Suppressor macrophage treated with lipopolysaccharide for 4 hours (primary cell): ENCODE data around the gene SLIT3.

Experiments used
- DNase-seq: peaks from one replicate; pipeline ENCODE4 v3.0.0-alpha.2; 2020

Gene SLIT3

DNA sequence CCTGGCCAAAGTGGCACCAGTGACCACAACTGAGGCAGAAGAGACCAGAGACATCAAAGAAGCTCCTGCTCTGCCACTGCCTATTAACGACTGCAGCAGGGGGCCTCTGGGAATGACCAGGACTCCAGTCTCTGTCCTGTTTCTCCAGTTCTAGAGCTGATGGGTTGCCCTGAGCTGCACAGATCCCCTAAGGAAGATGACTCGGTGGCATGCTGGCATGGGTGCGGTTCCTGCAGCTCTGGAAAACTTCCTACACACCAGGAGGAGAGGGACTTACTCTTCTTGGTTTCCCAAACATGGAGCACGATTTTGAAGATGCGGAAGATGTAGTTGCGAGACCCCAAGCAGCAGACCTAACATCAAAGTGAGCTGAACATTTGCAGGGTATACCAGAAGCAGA lies 2.7 kb downstream of the SLIT3 start:
- DNase-seq = no peak

DNA sequence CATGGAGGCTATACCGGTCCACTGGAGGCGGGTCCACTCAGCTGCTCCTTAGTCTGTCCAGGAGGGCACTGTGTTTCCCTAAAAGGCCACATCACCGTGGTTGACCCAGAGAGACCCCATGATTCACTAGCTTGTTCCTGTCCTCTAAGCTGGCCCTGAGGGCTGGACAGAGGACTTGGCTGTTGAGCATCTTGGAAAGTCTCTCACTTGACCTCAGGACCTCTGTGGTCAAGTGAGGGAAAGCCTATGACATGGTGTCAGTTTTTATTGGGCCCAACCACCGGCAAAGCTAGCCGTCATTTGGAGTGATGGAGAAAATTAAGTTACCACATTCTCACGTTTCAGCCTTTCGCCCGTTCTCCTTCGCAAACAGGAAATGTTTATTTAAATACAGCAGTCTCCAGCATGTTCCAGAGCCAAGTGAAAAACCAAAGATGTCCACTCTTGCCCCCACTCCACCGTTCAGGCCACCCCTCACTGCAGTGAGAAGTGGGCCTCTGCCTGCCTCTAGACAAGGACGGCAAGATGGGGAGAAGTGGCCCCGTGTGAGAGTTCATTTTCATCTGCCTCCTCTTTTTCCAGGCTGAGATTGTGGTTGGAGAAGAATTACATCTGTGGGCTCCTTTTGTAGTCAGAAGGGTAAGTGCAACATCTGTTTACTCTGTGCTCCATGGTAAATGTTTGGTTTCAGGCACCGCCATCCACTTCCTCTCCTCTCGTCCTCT lies 4.4 kb downstream of the SLIT3 start:
- DNase-seq = no peak

DNA sequence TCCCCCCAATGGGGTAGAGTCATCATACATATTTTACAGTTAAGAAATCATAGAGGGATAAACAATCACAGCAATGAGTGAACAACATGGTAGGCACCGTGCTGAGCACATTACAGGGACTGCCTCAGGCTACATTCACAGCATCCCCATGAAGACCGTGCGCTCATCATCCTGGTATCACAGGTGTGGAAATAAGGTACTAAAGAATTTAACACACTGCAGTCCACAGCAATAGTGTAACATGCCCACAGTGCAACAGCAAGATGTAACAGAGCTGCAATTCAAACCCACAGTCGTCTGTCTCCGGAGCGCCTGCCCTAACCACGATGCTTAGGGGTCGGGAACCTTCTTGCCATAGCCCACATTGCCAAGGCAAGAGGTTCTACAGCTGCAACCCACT lies 5.6 kb downstream of the SLIT3 start:
- DNase-seq = no peak

DNA sequence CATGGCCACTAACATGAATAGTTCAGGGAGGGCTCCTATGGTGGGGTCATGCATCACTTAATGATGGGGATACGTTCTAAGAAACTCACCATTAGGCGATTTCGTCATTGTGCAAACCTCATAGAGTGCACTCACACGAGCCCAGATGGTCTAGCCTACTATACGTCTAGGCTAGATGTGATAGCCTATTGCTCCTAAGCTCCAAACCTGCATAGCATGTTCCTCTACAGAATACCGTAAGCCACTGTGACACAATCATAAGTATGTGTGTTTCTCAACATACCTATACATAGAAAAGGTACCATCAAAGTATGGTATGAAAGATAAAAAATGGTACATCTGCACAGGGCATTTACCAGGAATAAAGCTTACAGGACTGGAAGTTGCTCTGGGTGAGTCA lies 6.3 kb downstream of the SLIT3 start:
- no peak for DNase-seq

DNA sequence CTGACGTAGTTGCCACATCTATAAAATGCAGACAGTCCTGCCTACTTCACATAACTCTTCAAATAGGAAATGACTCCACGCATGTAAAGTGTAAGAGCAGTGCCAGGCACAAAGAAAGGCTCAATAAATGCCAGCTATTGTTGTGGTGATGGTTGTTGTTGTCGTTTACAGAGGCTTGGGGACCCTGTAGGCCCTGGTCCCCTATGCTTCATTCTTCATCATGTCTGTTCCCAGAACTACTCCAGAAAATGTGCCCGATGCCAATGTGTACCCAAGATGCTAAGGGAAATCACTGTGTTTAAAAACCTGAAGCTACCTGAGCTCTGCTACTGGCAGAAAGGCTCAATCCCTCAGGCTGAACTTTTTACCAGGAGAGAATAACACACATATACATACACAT lies 9.1 kb downstream of the SLIT3 start:
- no peak for DNase-seq

DNA sequence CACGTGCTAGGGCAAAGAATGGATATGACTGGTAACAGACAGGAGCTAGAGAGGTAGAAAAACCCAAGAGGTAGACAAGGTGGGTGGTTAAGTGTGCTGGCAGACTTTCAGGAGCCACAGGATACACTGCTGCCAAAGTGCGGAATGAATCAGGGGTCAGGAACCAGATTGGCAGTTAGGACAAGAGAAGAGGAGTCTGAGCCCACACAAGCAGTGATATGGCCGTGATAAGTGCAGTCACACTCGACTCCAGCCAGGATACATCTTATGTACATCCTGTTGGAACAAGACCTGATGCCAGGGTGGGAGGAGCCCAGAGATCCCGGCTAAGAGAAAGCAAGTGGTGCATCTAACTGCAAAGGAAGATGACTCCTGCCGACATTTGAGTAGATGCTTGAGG lies 10.0 kb downstream of the SLIT3 start:
- no peak for DNase-seq

DNA sequence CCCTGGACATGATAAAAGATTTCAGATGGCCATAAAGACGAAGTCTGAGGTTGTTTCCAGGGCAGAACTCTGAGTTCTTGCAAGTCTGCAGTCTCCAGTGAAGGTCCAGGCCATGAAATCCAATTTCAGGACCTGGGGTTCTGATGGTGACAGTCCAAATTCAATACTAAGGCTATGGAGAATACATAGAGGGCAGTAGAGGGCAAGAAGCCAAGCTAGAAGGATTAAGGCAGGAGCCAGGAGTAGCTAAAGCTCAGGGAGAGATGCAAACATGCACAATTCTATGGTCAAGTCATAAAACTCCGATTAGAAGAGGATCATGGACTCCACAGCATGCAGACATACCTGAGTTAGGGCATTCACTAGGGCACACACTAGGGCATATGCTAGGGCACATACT lies 11.4 kb downstream of the SLIT3 start:
- no peak for DNase-seq

DNA sequence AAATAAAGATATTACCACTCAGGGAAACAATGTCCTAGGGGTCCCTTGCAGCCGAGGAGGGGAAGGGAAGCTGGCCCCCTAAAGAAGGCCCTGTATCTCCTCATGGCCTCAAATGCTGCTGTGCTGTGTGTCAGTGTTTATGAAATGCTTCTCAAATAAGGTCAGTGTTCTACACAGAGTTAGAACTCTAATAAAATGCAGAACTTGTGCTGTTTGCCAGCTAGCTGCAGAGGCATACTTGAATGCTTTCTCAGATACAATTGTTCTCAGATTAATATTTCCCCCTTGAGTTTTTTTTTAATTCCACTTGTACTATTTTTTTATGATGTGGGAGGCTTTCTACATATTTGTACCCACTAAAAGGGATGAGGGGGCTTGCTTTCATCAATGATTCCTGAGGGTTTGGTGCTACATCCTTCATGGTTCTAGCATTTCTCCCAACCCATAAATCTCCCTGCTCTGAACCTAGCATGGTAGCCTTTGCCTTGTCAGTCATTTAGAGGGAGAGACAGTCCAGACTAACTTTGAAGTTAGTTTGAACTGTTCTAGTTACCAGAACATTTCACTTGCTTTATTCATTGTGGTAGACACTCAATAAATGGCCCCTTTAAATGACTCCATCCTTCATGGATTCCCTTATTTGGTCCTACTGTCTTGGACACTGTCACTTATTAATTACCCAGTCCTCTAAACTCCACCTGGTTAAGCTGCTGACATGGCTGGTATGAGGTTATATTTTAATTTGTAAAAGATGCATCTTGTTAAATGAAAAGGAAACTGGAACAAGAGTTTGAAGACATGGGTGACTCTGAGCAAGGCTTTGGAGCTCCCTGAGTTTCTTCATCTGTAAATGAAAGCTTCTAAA lies 12.6 kb downstream of the SLIT3 start:
- no peak for DNase-seq

DNA sequence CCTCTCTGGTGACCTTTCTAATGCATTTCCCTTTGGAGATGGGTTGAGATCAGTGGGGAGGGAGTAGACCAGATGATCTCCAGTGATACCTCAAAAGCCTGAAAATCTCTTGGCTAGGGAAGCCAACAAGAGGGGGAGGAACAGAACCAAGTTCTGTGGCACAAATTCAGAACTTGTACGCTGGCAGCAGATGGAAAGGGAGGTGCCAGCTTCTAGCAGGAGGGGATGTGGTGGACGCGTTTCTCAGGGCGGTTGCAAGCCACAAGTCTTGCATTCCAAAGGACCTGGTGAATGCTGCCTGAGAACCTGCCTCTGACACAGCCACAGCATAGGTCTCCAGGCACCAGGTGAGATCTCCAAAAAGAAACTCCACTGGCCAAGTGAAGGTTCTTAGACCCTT lies 13.4 kb downstream of the SLIT3 start:
- DNase-seq = no peak

DNA sequence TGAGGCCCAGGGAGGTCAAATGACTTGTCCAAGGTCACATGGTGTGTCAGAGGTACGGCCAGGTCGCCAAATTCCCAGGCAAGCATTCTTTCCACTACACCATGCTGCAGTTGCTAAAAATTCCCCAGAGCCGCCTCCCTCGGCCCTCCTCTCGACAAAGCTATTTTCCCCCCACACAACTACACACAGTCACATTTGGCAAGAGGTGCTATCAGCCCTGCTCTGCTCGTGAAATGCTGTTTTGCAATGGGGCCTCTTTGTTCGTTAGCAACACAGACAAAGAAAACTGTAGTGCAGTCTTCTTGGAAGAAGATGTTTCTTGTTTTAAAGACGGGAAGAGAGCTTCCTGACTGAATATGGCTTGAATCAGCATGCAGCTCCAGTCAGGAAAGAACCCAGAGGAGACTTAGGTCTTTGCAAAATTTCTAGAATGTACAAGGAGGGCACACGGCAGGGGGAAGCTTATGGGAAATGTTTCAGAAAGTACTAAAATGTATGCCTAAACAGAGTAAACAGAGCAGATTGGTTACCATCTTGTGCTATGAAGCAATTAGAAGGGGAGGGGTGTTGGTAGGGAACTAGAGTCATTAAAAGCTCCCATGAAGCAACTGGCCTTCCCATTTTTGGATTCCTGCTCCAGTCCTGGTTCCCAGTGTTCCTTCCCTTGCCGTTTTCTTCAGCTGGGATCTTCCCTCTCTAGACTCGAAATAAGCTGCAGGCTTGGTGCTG lies 14.2 kb downstream of the SLIT3 start:
- DNase-seq = no peak

DNA sequence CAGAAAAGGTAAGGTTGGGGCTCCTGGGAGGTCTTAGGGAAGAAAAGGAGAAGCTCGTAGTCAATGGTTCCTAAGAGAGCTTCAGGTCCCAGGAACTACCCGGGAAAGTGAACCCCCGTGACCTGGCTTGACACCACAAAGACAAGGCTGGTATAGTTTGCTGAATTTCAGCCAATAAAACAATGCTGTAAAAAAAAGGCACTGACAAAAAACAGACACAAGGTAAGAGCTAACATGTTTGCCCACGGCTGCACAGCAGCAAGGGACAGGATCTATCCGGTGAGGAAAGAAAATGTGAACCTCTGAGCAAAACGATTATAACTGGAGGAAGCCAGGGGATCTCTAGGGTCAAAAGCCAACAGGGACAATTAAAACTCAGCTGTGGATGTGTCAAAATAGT lies 17.1 kb downstream of the SLIT3 start:
- no peak for DNase-seq

DNA sequence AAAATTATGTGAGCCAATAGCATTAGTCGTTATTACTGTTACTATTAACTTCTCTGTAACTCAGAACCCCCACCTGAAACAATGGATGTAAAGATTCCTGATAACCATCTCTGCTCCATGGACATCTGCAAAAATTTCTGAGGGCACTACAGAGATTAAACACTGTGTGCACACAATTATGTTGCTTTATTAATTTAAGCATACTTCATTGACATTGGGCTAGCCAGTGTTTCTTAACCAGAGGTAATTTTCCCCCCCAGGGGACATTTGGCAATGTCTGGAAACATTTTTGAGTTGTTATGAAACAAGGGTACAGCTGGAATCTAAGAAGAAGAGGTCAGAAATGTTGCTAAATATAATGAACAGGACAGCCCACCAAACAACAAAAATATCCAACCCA lies 19.3 kb downstream of the SLIT3 start:
- DNase-seq = no peak

DNA sequence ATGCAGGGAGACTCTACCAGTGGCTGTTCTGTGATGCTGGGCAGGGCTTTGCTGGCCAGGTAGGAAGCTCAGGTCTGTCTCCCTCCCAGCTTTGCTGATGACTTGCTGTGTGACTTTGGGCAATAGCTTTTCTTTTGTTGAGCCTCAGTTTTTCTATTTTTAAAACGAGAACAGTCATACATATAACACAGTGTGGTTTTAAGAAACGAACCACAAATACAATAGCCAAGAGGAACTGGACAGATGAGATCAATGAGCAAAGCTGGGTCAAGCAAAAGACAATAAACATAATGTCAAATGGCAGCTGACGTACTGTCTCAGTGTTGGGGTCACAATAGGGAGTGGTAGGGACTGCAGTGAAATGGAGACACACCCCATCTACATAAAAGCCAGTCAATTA lies 20.2 kb downstream of the SLIT3 start:
- no peak for DNase-seq

DNA sequence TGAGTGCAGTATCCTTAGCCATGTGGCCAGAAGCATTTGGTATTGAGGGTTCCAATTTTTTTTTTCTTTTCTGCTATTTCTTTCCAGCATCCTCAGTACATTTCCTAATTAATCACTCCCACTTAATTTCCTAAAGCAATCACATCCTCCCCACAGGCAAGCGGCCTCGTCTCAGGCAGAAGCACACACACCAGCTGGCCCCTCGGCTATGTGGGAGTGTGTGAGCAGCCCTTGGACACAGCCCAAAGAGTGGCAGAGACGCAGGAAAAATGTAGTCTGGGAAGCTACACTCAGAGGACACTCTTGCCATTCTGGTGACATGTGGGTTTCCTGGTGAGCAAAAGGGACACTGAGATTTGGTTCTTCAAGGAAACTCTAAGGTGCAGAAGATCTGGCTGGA lies 20.7 kb downstream of the SLIT3 start:
- no peak for DNase-seq

DNA sequence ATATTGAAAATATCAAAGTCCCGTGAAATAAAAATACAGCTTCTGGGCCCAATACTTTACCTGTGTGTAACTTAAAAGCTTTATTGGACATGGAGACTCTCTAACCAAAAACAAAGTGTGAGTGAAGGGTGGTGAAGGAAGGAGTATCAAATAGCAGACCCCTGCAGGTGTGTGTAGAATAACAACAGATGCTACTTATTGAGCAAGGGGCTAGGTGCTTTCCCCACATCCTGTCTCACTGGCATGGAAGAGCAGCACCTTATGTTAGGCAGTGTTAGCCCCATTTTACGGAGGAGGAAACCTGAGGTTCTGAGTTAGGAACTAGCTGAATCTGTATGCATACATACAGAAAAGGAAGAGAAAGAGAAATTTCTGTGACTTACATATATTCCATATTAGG lies 21.8 kb downstream of the SLIT3 start:
- DNase-seq = no peak

DNA sequence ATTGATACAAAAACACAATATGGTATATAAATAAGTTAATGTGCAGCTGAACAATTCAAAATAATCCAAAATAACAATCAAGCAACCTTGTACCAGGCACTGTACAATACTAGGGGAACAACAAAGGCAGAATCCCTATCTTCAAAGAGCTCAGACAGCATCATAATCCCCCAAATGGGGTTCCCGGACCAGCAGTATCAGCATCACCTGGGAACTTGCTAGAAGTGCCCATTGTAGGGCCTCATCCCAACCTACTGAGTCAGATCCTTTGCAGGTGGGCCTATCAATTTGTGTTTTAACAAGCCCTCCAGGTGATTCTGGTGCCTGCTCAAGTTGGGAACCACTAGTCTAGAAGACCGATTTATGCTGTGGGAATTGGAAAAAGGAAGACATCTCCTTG lies 27.1 kb downstream of the SLIT3 start:
- no peak for DNase-seq

DNA sequence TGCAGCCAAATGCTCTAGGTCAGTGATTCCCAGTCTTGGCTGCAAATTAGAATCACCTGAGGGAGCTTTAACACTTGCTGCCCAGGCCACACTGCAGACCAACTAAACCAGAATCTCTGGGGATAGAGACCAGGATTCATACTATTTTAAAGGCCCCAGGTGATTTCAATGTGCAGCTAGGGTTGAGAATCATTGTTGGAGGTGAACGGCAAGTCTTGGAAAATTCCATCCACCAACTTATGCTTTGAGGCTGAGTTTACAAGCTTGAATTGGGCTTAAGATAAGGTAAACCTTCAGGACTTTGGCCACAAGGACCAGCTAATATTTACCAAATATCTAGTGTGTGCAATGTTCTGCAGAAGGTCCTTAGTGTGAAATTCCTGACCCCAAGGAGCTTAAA lies 27.5 kb downstream of the SLIT3 start:
- no peak for DNase-seq

DNA sequence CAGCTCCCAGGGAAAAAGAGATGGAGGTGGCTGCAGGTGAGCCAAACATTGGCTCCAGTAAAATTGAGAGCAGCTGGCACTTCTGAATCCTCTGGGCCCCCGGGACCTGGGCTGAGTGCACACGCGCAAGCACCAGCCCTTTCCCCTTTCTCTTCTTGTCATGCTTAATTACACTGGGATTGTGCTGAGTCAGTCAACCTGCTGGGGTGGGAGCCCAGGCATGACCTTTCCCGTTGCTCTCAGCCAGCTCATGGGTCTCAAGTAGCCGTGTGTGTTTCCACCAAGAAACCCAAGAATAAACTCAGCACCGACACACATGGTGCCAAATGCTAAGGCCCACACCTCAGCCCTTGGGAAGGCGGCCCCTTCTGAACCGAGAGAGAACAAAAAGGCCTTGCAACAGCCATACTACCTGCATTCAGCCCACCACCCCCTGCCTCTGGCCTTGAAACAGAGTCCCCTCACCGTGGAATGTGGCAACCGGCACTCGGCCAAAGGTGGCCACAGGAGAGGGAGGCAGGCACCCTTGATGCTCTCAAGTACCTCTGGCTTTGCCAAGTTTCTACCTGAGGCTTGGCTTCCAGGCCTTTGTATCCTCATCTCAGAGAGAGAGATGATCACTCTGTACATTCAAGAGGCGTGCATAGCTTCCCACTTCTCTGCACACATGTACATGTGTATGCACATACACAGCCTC lies 28.1 kb downstream of the SLIT3 start:
- no peak for DNase-seq

DNA sequence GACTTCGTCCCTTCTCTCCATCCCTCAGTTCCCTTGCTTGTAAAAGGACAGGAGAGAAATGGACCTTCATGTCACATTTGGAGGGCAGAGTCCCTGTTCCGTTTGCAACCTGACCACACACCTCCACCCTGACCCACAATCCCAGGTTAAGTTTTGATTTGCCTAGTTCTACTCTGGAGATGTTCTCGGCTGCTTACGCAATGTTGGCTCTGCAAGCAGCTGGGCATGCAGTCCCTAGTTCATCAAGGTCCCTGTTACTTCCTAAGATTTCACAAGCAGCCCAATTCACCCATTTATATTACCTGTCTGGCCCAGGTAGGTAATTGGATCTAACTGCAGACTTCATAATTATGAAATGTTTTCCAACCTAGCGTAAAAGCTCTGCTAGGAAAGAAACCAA lies 28.8 kb downstream of the SLIT3 start:
- DNase-seq = no peak

DNA sequence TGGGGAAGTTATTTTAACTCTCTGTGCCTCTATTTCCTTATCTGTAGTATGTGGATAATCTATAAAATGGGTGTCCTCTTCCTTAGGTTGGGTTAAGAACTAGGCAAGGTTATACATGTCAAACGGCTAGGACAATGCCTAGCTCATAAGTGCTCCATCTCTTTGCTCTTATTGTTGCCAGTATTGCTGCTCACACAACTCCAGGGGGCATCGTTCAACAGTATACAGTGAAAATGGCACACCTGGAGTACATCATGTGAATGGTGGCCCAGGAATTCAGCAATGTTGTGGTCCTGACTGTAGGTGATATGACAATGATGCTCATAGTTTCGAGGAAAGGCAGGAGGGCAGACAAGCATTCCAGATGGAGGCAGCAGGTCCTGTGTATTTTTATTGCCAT lies 30.1 kb downstream of the SLIT3 start:
- no peak for DNase-seq

DNA sequence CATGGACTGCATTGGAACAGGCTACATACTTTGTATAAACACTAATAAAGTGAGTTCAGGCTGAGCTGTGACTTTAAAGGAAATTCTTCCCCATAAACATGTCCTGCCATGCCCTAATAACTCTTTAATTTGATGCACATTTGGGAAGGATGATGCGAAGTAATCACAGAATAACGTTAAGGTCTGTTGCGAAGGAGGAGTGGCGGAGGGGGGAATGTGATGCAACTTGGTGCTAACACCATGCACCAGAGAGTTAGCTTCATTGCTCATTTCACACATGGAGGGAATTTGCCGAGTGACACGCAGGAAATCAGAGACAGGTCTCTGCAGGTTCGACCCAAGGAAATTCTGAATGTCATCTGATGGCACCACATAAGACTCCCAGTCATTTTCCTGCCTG lies 32.9 kb downstream of the SLIT3 start:
- DNase-seq = no peak

DNA sequence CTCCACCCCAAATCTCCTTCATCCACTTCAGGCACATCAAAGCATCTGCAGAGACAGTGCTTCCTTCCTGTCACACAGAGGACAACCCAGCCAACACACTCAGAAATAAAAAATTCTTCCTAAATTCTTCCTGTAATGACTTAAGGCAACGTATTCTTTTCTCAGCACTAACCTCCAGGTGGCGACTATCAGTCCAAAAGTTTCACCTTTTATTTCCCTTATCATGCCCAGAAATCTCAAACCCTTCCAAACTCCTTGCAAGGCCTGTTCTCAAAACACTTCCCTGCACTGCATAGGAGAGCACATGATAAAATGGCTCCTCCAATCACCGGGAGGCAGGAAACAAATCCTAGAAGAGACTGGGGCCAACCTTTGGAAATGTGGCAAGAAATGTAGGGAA lies 35.1 kb downstream of the SLIT3 start:
- no peak for DNase-seq

DNA sequence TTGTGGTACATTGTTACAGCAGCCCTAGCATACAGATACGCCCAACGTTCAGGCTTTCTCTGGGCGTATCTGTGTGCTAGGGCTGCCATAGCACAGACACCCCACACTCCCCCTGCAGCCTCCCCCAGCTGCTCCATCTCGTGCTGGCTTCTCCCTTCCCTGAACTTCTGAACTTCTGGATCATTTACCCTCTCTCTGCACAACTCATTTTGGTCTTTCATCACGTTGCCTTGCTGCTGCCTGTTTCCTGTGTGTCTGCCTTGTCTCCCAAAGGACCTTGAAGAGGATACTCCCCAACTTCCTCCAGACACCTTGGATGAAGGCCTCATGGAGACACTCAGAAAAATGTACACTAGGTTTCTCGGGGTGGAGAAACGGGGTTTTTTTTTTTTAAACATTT lies 37.3 kb downstream of the SLIT3 start:
- DNase-seq = no peak
